Mesothelial cell of epicardium (in vitro differentiated cells): ENCODE data around the gene EP400. TPM values are rescaled to one million over a fixed set of nuclear protein-coding genes. Genes with fewer than 3 reads are reported as not detected.
A peak's percentile ranks its signal among the peaks of the same experiment; 100 is the strongest.
"Not testable (repeated sequence)": the region's sequence is repeated elsewhere in the genome, so short reads cannot be mapped to it uniquely, and the experiment has no call there.

Experiments
- DNase-seq, 2 experiments: peaks; one replicate each; pipeline ENCODE4 v3.0.0; 2021; ENCODE audit warnings: low spot score in 2 of 2; ENCODE audit not compliant: unreplicated experiment in 2 of 2
- H3K27ac Mint-ChIP-seq: 2 replicates; pipeline ENCODE4 v1.8.0; 2021; ENCODE audit warnings: mixed read lengths
- H3K27me3 Mint-ChIP-seq: 2 replicates; pipeline ENCODE4 v1.8.0; 2021; ENCODE audit warnings: low read depth, mixed read lengths
- H3K36me3 Mint-ChIP-seq: 2 replicates; pipeline ENCODE4 v1.8.0; 2021; ENCODE audit warnings: mixed read lengths
- H3K4me1 Mint-ChIP-seq: 2 replicates; pipeline ENCODE4 v1.8.0; 2021; ENCODE audit warnings: mixed read lengths
- H3K4me3 Mint-ChIP-seq: 2 replicates; pipeline ENCODE4 v1.8.0; 2021; ENCODE audit warnings: mild to moderate bottlenecking, moderate library complexity, mixed read lengths
- H3K9me3 Mint-ChIP-seq: 2 replicates; pipeline ENCODE4 v1.8.0; 2021; ENCODE audit warnings: mixed read lengths
- CTCF ChIP-seq: fragments of 200-600 bp; sonication (generic); IDR thresholded peaks from one replicate; pipeline ENCODE4 v1.5.0; 2021; ENCODE audit warnings: antibody characterized with exemption; ENCODE audit not compliant: unreplicated experiment
- total RNA-seq: library from RNA; stranded (reverse); gene quantifications from 3 replicates; pipeline ENCODE4 v1.2.1, GENCODE V29; 2021

EP400 gene
- total RNA-seq, 1 donor from 2014 or later = 77.9 TPM

- H3K9me3 Mint-ChIP-seq = no peaks in the 10 kb centered on the region
- no peaks in the 10 kb centered on the region for H3K27me3 Mint-ChIP-seq
- TF ChIP-seq CTCF = no peak
- H3K36me3 Mint-ChIP-seq = peaks cover 17% of the 10 kb centered on the region
- H3K27ac Mint-ChIP-seq = no peak overlapping the region
- no peak for DNase-seq
- H3K4me3 Mint-ChIP-seq = no peak overlapping the region
- H3K4me1 Mint-ChIP-seq = peaks cover 4% of the 10 kb centered on the region
Observed at GRCh38 chr12:132079200-132079599, 129.5 kb downstream of the EP400 start.

DNA sequence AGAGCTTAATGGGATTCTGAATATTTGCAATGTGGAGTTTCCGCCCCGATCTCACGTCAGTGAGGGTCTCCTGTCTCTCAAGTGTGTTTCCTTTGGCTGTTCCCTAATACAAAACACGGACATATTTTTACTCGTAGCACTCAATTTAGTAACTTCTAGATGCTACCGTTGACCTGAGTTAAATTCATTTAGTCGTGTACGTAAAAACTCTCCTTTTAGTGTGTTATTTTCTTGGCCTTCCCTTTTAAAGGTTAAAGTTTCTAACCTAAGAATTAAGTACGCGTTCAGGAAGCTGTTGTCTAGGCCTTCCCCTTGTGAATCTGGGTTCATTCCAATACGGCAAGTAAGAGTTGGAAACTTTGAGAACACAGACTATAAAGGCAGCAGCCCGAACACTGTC is 130.0 kb downstream of the EP400 start:
- no peak for DNase-seq
- no peak overlapping the region for H3K27ac Mint-ChIP-seq
- peaks cover 12% of the 10 kb centered on the region for H3K36me3 Mint-ChIP-seq
- peaks cover 4% of the 10 kb centered on the region for H3K4me1 Mint-ChIP-seq
- no peak for TF ChIP-seq CTCF
- no peaks in the 10 kb centered on the region for H3K27me3 Mint-ChIP-seq
- H3K9me3 Mint-ChIP-seq = no peaks in the 10 kb centered on the region
- no peak overlapping the region for H3K4me3 Mint-ChIP-seq

GRCh38 chr12:132080515-132080914 is 130.8 kb downstream of the EP400 start:
- not testable (repeated sequence) for H3K27me3 Mint-ChIP-seq, H3K9me3 Mint-ChIP-seq, DNase-seq, H3K27ac Mint-ChIP-seq, H3K4me3 Mint-ChIP-seq
- peaks cover 12% of the 10 kb centered on the region for H3K4me1 Mint-ChIP-seq
- peaks cover 14% of the 10 kb centered on the region for H3K36me3 Mint-ChIP-seq

GRCh38 chr12:132081423-132081822 is 131.7 kb downstream of the EP400 start:
- Mint-ChIP-seq H3K9me3 (no peaks in the 10 kb centered on the region), H3K4me3 (no peak overlapping the region), H3K27me3 (no peaks in the 10 kb centered on the region), H3K36me3 (peaks cover 8% of the 10 kb centered on the region), H3K4me1 (peaks cover 16% of the 10 kb centered on the region), H3K27ac (no peak overlapping the region)
- no peak for TF ChIP-seq CTCF
- no peak for DNase-seq

DNA sequence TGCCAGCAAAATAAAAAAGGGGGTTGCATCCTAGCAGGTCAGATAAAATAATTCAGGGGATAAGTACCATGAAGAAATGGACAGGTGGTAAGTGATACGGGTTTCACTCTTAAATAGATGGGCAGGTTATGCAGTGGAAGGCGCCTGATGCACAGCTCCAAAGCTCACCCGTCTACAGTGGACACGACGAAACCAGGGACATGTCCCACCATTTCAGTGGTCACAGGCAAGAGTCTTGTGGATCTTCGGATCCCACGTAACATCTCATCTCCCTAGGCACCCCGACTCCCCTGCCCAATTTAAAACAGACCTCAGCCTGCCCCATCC is 133.8 kb downstream of the EP400 start:
- no peak for DNase-seq
- H3K9me3 Mint-ChIP-seq = no peaks in the 10 kb centered on the region
- no peak for TF ChIP-seq CTCF
- peak overlapping the region; percentile 86 for H3K27ac Mint-ChIP-seq
- H3K4me3 Mint-ChIP-seq = peak overlapping the region; percentile 78
- H3K36me3 Mint-ChIP-seq = peaks cover 8% of the 10 kb centered on the region
- H3K27me3 Mint-ChIP-seq = no peaks in the 10 kb centered on the region
- peaks cover 17% of the 10 kb centered on the region for H3K4me1 Mint-ChIP-seq

DNA sequence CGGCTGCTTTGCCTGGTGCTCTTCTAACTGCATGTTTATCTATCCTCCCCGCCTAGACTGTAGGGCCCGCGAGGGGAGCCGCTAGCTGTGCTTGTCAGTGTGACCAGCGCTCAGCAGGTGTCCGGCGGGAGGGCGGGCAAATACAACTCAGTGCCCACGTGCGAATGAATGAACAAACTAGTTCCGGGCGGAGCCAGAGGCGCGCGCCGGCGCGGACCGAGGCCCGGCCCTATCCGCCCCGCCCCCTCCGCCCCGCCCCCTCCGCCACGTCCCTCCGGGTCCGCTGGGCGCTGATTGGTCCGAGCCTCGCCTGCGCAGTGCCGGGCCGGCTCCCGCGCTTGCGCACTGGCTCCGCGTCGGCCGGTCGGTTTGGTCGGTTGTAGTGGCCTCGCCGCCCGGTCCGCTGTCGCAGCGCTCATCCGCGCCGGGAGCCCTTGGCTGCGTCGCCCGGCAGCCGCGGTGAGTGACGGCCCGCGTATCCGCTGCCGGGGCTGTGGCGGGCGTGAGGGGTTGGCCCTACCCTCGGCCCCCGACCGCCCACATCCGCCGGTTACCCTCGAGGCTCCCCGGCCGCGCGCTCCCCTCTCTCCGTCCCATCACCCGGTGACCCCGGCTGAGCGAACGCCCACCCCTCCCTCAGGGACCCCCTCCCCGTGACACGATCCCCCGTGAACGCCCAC is 134.3 kb downstream of the EP400 start:
- H3K36me3 Mint-ChIP-seq = peaks cover 8% of the 10 kb centered on the region
- no peak for TF ChIP-seq CTCF
- peak overlapping the region; percentile 78 for H3K4me3 Mint-ChIP-seq
- H3K27ac Mint-ChIP-seq = peak overlapping the region; percentile 86
- peak; percentile 90 to 95 for DNase-seq
- H3K9me3 Mint-ChIP-seq = no peaks in the 10 kb centered on the region
- peaks cover 17% of the 10 kb centered on the region for H3K4me1 Mint-ChIP-seq
- no peaks in the 10 kb centered on the region for H3K27me3 Mint-ChIP-seq
